Stimulated activated CD4-positive, alpha-beta T cell treated with anti-CD3 and anti-CD28 coated beads, Interleukin-2, amount 100 ng/mL, for 48 hours (primary cell): ENCODE results near the gene FITM2.
A peak's percentile ranks its signal among the peaks of the same experiment; 100 is the strongest.
"Not testable (repeated sequence)": the region's sequence is repeated elsewhere in the genome, so short reads cannot be mapped to it uniquely, and the experiment has no call there.

Experiments used
- DNase-seq, 2 donors: peaks; one replicate each; pipeline ENCODE4 v3.0.0-alpha.2; 2020

The FITM2 gene, protein sequence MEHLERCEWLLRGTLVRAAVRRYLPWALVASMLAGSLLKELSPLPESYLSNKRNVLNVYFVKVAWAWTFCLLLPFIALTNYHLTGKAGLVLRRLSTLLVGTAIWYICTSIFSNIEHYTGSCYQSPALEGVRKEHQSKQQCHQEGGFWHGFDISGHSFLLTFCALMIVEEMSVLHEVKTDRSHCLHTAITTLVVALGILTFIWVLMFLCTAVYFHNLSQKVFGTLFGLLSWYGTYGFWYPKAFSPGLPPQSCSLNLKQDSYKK

DNA sequence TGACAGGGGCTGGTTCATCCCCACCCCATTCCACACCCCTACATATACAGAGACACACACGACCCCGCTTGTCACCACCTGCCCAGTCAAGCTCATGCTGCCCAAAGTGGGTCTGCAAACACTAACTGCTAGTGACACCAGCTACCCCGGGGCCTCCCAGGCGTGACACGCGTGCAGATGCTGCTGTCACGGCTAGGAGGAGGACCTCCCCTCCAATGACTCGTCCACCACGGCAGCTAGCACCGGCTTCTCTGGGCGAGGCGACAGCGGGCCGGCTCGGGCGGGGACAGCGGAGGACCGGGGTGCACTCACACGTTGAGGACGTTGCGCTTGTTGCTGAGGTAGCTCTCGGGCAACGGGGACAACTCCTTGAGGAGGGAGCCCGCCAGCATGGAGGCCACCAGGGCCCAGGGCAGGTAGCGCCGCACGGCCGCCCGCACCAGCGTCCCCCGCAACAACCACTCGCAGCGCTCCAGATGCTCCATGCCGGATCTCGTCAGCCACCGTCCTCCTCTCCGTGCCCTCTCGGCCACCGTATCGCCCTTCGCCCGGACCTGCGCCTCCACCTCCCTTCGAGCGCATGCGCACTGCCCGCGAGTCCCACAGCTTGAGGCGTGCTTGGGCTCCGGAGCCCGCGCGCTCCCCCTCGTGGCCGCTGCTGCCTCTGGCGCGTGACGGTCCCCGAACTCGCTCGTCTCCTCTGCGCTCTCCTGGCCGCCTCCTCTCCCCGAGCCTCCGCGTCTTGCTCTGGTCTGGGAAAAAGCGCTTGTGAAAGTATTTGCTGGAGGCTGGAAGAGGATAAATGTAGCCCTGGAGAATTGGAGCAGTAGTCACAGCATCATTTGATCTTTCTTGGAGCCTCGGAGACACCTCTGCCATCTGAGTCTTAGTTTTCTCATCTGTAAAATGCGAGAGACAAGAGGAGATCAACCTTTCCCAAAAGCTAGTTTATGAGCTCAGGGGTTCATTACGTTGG is at the start of gene FITM2:
FITM2 (minus strand) TSS at position 539 of the 976 bp plus-strand sequence; CDS start at position 485, 54 bp downstream.
- DNase-seq: peak; percentile 98 to 99

DNA sequence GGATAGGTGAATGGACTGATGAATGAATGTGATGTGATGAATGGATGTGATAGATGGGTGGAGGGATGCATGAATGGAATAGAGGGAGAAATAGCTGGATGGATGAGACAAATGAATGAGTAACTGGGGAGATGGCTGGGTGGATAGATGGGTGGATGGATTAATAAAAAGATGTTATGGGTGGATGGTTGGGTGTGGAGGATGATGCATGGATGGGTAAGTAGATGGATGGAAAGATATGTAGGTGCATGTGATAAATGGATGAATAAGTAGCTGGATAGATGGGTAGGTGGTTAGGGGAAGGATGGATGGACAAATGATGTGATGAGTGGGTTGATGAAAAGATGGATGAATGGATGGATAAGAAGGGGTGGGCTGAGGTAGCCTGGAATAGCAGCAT is 49.2 kb upstream of the FITM2 start:
- no peak for DNase-seq

DNA sequence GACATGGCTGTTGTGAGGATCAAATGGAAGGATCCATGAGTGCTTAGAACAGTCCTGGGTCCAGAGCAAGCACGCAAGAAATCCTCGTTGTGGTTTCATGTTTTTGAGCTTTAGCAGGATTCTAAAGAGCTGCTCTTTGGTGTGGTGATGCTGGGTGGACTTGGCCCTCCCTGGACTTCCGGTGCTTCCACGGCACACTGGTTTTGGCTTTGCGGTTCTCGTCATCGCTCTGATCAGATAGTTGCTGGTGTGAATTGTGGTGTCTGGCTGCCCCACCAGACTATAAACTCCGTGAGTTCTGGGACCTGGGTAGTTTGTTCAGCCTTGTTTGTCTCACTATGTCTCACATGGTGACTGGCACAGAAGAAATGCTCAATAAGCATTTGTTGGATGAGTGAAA is 47.8 kb upstream of the FITM2 start:
- no peak for DNase-seq

DNA sequence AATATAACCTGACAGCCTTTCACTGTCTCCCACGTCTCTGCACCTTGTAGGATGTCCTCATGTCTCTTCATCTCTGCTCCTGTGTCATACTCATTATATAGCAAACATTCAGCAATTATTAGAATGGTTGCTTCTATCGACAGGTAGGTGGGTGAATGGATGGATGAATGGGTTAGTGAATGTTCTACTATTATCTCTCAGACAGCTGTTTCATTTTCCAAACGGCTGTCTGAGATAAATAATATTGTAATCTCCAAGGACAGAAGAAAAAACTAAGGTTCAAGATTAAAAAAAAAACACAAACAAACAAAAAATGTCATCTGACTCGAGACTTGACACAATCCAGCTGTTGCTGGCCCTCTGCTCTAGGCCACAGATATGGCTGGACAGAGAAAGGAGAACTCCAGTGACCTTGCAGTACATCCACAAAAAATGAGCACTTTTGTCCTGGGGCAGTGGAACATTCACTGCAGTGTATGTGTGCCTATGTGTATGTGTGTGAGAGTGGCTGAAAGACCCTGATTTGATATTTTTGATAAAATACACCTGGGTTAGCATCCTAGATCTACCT is 46.6 kb upstream of the FITM2 start:
- no peak for DNase-seq

DNA sequence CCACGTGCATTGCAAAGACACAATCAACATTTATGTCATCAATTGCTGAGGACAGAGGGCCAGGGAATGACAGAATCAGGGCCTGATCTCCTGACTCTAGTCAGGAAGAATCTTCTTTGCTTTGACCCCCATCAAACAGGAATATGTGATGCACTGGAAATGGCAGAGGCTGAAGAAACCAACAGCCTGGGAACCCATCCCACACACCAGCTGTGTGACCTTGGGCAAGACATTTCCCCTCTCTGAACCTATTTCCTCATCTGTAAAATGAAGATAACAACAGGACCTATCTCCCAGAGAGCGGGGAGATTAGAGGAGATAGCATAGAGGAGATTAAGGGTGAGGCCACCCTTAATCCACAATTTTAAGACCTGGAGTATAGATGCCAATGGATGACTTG is 46.0 kb upstream of the FITM2 start:
- DNase-seq: no peak

DNA sequence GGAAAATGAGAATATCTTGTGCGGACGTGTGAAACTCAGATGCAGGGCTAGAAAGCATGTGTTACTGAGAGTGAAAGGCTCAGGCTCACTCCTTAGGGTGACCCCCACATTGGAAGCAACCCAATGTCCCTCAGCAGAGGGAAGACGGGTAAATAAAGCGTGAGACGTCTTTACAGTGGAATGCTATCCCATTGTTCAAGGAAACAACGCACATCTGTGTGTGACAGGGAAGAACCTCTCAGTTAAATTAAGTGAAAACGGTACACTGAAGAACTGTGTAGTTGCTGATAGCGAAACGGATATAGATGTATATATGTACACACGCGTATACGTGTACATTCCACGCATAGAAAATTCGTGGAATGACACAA is 45.3 kb upstream of the FITM2 start:
- no peak for DNase-seq

DNA sequence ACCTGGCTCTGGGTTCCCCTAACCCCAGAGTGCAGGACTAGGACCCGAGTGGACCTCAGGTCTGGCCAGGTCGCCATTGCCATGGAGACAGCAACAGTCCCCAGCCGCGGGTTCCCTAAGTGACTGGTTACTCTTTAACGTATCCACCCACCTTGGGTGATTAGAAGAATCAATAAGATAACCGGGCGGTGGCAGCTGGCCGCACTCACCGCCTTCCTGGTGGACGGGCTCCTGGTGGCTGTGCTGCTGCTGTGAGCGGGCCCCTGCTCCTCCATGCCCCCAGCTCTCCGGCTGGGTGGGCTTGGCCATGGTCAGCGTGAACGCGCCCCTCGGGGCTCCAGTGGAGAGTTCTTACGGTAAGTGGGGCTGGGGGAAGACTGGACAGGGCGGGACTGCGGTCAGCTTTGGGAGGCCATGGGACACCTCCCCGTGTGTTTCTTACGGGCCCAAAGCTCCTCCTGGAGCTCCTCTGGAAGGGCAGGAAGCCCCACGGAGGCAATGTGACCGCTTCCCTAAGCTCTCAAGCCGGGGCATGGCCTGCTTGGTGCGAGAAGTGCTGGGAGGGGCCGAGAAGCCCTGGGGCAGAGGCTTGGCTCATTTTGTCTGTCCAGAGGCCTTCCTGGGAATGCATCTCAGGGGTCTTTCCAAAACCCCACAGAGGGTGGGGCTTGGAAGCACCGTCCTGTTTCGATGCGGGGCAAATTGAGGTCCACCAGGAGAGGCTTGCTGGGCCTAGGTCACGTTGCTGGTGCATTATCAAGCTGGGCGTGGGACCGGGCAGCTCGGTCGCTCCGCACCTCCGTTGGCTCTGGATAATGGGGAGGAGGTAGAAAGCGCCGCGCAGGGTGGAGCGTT is 44.7 kb upstream of the FITM2 start, which contains the start of gene HNF4A:
HNF4A (plus strand) TSS at position 202 of the 855 bp plus-strand sequence; CDS start at position 308, 106 bp downstream.
- no peak for DNase-seq

DNA sequence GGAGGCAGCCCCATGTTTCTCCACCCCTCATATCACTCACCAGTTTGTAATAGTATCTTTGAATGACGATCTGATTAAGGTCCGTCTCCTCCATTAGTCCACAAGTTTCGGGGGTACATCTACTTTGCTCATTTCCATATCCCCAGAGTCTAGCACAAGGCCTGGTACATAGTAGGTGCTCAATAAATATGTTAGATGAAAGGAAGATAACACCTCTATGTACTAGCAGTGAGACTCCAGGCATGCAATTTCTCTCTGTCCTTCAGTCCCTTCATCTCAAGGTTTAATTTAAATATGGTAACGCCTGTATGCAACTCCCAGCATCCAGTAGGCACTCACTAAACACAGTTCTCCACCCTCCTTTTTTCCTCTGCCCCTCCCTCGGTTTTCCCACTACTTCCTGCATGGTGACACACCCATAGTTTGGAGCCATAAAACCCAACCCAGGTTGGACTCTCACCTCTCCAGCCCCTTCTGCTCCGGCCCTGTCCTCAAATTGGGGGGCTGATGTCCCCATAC is 44.0 kb upstream of the FITM2 start:
- DNase-seq: no peak

DNA sequence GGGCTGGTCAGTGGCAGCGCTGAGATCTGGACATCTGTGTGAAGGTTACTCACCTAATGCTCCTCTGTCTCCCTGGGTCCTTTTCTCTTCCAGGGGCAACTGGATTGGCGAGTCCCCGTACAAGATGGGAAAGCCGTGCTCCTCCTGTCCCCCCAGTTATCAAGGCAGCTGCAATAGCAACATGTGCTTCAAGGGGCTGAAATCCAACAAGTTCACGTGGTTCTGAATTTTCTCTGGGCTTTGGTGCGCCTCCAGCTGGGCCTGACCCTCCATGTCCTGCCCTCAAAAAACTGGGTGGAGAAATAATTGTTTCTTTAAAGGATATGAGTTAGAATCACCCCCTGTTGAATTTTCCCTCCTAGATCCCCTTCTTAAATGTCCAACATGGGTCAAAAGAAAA is 39.6 kb upstream of the FITM2 start:
- no peak for DNase-seq

DNA sequence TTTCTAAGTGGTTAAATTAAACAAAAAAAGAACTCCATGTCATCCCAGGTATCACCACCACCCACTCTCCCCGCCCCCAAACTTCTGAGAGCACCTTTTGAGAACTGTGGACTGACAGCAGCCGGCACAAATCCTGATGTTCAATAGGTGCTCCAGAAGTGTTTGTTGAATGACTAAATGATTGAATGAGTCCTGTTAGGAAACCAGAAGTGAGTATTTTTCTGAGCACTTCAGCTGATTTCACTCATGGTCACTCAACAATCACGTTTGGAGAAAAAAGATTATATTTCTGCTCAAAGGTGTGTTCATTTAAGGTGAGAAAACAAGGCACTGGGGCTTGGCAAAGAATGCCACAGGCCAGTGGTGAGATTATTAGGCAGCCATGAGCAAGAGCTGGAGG is 38.3 kb upstream of the FITM2 start:
- DNase-seq: no peak

DNA sequence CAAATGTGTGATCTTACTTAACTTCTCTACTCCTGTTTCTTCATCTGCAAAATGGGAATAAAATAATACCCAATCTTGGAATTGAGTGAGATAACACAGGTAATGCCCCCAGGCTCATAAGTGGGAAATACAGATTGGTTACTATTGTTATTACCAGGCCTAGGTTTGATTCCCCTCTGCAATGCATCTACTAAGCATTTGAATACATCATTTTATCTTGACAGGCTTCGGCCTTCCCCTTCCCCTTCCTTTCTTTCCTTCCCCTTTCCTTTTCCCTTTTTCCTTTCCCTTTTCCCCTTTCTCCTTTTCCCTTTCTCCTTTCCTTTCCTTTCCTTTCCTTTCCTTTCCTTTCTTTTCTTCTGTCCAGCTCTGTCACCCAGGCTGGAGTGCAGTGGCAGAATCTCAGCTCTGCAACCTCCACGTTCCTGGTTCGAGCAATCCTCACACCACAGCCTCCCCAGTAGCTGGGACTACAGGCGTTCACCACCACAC is 37.2 kb upstream of the FITM2 start:
- no peak for DNase-seq

DNA sequence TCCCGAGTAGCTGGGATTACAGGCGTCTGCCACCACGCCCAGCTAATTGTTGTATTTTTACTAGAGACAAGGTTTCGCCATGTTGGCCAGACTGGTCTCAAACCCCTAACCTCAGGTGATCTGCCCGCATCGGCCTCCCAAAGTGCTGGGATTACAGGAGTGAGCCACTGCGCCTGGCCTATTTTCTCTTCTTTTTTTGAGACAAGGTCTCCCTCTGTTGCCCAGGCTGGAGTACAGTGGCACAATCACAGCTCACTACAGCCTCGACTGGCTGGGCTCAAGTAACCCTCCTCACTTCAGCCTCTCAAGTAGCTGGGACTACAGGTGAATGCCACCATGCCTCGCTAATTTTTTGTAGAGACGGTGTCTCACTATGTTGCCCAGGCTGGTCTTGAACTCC is 34.9 kb upstream of the FITM2 start:
- not testable (repeated sequence) for DNase-seq

DNA sequence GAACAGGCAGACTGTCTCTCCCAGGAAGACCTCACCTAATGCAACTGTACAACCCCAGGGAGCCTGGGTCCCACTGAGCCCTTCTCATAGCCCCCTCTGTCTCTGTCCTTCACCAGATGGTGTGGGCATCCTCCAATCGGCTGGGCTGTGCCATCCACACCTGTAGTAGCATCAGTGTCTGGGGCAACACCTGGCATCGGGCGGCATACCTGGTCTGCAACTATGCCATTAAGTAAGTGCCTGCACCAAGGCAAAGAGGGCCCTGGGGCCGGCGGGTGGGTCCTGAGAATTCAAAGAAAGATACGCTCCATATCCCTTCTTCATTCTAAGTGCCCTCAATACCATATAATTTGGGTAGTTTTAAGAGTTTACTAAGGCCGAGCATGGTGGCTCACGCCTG is 34.1 kb upstream of the FITM2 start:
- no peak for DNase-seq

DNA sequence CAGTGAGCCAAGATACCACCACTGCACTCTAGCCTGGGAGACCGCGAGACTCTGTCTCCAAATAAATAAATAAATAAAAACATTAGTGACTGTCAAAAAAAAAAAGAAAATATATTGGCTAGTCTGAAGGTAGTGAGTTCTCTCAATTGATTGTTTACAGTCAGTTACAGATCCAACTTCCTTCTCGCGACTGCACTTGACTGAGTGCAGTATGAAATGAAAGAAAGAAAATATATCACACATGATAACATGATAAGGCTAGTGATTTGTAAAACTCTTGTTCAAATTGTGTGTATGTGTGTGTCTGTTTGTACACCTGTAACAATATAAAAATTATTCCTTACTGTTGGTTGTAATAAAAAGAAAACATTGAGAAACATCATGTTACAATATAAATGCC is 33.7 kb upstream of the FITM2 start:
- DNase-seq: no peak

DNA sequence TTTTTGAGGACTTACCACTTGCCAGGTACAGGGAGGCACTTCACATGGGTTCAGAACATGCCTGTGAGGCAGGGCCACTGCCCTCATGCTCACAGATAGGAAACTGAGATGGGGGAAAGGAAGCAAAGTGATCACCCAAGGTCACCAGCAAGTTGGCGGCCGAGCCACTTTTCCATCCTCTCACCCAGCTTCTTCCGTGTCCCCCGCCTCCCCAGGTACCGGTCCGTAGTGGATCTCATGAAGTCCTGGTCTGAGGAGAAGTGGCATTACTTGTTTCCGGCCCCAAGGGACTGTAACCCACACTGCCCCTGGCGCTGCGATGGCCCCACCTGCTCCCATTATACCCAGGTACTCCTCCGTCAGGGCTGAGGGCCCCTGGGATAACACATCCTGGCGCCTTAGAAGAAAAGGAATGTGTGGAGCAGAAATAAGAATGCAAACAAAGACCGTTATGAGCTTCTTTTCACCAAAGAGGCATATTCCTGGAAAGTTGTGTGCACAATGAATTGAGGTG is 32.2 kb upstream of the FITM2 start:
- no peak for DNase-seq

DNA sequence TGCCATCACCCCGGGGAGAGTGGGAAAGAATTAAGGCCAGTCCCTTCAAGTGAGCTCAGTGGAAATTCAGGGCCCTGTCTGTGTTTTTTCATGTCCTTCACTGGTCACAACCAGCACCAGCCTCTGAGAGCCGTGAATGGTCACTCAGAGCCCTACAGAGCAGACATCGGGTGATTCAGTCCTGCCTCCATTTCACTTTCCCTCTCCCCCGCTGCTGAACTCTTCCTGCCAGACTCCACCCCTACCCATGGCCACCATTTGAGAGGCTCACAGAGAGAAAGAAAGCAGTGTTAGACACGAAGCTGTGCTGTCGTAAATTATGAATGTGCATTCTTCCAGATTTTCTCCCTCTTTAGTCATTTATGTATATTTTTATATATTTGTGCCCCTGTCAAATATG is 31.2 kb upstream of the FITM2 start:
- DNase-seq: no peak

DNA sequence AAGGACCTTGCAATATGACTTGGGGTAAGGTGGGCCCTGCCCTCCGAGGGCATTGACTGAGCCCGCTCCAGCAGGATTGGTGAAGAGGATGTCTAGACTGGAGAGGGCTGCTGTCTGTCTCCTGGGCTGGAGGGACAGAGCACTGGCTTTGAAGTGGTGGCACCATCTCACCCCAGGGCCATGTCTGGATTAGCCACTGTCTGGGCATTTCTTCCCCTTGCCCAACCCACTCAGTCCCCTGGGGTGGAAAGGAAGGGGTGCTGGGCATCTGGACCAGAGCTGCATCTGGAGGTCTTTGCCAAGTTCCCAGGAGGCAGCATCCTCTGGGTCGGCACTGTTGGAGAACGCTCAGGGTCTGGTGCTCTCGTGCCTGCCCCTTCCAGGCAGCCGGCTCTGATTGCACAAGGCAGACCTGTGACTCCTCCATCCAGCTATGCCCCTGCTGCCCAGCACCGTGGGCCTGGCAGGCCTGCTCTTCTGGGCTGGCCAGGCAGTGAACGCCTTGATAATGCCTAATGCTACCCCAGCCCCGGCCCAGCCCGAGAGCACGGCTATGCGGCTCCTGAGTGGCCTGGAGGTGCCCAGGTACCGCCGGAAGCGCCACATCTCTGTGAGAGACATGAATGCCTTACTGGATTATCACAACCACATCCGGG is 25.9 kb upstream of the FITM2 start, which contains the start of gene R3HDML:
R3HDML (plus strand) TSS at position 319 of the 656 bp plus-strand sequence; CDS start at position 434, 115 bp downstream.
- no peak for DNase-seq

DNA sequence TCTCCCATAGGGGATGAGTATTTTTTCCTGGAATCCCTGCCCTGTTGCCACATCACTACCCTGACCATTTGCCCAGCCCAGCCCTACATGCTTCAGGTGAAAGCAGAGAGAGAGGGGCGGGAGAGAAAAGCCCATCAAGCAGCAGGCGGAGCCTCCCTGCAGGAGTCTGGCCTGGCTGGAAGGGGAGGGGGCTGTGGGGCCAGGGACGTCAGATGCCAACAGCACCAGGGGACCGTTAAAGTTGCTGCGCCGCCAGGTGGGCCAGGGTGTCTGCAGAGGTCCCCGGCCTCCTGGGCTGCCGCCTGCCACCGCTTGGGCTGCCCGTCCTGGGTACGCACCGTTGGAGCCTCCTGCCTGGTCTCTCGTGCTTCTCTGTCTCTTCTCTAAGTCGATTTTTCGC is 25.1 kb upstream of the FITM2 start:
- no peak for DNase-seq

DNA sequence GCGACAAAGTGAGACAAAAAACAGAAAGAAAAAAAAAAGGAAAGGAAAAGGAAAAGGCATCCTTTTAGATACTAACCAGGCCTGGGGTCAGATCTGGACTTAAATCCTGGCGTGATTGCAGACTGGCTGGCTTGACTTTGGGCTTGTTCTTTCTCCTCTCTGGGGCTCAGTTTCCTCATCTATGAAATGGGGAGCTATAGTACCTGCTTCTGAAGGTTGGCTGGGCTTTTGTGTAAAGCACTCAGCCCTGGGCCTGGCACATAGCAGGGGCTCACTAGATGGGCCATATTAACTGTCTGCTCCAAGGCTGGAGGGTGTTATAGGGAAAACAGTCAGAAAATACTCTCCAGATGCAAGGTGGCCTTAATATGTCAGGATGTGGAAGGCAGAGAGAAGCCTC is 24.7 kb upstream of the FITM2 start:
- no peak for DNase-seq

DNA sequence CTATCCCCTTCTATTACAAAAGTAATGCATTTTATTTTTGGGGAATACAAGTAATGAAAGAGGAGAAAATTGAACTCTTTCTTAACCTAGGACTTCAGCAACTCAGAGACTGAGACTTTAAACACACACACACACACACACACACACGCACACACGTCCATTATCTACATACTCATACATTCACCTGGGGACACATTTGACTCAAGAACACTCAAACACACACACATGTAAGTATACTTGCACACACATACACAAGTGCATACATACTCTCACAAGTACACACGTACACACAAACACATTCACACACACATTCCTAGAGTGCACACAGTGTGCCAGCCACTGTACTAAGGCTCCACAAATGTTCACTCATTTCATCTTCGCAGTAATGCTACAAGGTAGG is 23.7 kb upstream of the FITM2 start:
- DNase-seq: no peak

DNA sequence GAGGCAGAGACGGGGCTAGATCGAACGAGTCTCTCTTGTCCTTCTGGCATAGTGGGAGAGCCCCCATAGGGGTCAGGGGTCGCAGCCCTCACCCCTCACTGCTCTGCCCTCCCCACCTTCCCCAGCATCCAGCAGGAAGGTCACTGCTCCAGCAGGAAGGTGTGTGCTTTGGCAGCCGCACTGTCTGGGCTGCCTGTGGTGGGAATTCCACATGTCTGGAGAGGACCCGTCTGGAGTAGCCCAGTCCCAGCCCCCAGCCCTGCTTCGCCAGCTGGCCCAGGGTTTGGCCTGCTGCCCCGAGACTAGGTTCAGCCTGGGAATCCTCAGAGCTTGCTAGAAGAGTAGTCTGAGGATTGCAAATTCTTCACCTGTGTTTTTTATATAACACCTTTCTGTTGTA is 23.3 kb upstream of the FITM2 start:
- DNase-seq: no peak
